Loucy (cell line): ENCODE measurements around the gene ZBTB16.

Experiments
- H2AFZ ChIP-seq: fragments of 200-600 bp; sonication (generic); 2 replicates; pipeline ENCODE4 v1.6.0; 2016; ENCODE audit warnings: antibody characterized with exemption, mild to moderate bottlenecking, low read length, moderate library complexity
- H3F3A ChIP-seq: fragments of 200-600 bp; 2 replicates; pipeline ENCODE4 v1.6.0; 2016; ENCODE audit warnings: antibody characterized with exemption, low read depth, mild to moderate bottlenecking
- H3K27me3 ChIP-seq: fragments of 200-600 bp; sonication (generic); 2 replicates; pipeline ENCODE4 v1.6.1; 2014; ENCODE audit warnings: low read length, mild to moderate bottlenecking; ENCODE audit not compliant: insufficient read depth, poor library complexity, severe bottlenecking
- H3K36me3 ChIP-seq: fragments of 200-600 bp; sonication (generic); 2 replicates; pipeline ENCODE4 v1.6.1; 2016; ENCODE audit warnings: low read length; ENCODE audit not compliant: insufficient read depth
- H3K4me1 ChIP-seq: fragments of 200-600 bp; sonication (generic); 2 replicates; pipeline ENCODE4 v1.5.1; 2014; ENCODE audit warnings: low read length, mild to moderate bottlenecking; ENCODE audit not compliant: insufficient read depth, poor library complexity, severe bottlenecking
- H3K4me2 ChIP-seq: fragments of 200-600 bp; sonication (generic); 2 replicates; pipeline ENCODE4 v1.6.0; 2014; ENCODE audit warnings: antibody characterized with exemption, low read length, low read depth, mild to moderate bottlenecking; ENCODE audit not compliant: poor library complexity, severe bottlenecking
- H3K4me3 ChIP-seq: fragments of 200-600 bp; sonication (generic); 2 replicates; pipeline ENCODE4 v1.5.1; 2014; ENCODE audit warnings: low read length, mild to moderate bottlenecking, mixed read lengths; ENCODE audit not compliant: poor library complexity, severe bottlenecking
- H3K79me2 ChIP-seq: fragments of 200-600 bp; sonication (generic); 2 replicates; pipeline ENCODE4 v1.6.1; 2014; ENCODE audit warnings: low read length; ENCODE audit not compliant: insufficient read depth
- H3K9ac ChIP-seq: fragments of 200-600 bp; sonication (generic); 2 replicates; pipeline ENCODE4 v1.6.0; 2014; ENCODE audit warnings: mild to moderate bottlenecking, low read depth, low read length, moderate library complexity; ENCODE audit not compliant: poor library complexity, severe bottlenecking
- H3K9me2 ChIP-seq: fragments of 200-600 bp; sonication (generic); replicated peaks from 2 replicates; pipeline ENCODE4 v1.6.1; 2016; ENCODE audit warnings: low read depth, low read length, mixed read lengths
- H3K9me3 ChIP-seq: fragments of 200-600 bp; sonication (generic); 2 replicates; pipeline ENCODE4 v1.6.1; 2014; ENCODE audit warnings: mild to moderate bottlenecking, antibody characterized with exemption, low read length, low read depth; ENCODE audit not compliant: insufficient read depth
- H4K20me1 ChIP-seq: fragments of 200-600 bp; sonication (generic); 2 replicates; pipeline ENCODE4 v1.6.0; 2014; ENCODE audit warnings: antibody characterized with exemption, low read length, mild to moderate bottlenecking; ENCODE audit not compliant: insufficient read depth, poor library complexity, severe bottlenecking
- CTCF ChIP-seq: fragments of 200-600 bp; sonication (generic); conservative IDR thresholded peaks from 2 replicates; pipeline ENCODE4 v1.5.1; 2014; ENCODE audit warnings: mild to moderate bottlenecking, antibody characterized with exemption, low read length
- EZH2phosphoT487 ChIP-seq: fragments of 200-600 bp; IDR thresholded peaks from 2 replicates; pipeline ENCODE4 v1.6.1; 2018; ENCODE audit warnings: antibody characterized with exemption, mild to moderate bottlenecking, moderate library complexity, borderline replicate concordance

ZBTB16 gene

DNA sequence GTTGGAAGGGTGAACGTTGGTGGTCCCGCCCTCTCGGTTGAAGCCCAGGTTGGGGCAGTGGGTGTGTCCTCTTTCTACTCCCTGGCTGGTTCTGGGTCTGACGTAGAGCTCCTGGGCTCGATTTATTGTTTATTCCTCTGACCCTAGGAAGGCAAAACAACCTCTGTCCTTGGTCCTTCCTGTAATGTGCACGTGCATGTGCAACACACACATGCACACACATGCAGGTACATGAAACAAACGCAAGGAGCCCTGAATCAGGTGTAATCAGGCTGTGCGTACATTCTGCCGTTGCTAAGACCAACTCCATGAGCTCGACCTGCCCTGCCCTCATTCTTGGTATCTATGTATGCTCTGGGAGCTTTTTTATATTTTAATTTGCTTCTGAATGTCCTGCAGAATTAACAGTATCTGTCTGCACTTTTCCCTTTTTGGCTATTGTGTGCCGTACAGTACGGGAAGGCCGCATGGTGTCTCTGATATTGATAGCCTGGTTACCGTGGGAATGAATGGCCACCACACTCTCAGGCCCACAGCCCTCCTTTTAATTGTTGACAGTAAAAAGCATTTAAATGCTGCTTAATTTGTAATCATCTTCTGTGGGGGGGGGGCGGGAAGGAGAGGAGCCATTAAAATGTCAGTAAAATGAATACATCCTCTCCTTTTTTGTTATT is 170.7 kb downstream of the ZBTB16 start:
- Histone ChIP-seq H3K27me3 (no peaks in the 10 kb centered on the region), H3K79me2 (no peaks in the 10 kb centered on the region), H3K9me3 (no peaks in the 10 kb centered on the region), H3K4me3 (no peak overlapping the region), H2AFZ (no peak overlapping the region), H3K36me3 (no peaks in the 10 kb centered on the region), H3F3A (no peaks in the 10 kb centered on the region), H3K9me2 (no peaks in the 10 kb centered on the region), H3K4me2 (no peak overlapping the region), H3K9ac (no peak overlapping the region), H3K4me1 (peaks cover 19% of the 10 kb centered on the region), H4K20me1 (no peaks in the 10 kb centered on the region)
- TF ChIP-seq CTCF (no peak), EZH2phosphoT487 (no peak)

DNA sequence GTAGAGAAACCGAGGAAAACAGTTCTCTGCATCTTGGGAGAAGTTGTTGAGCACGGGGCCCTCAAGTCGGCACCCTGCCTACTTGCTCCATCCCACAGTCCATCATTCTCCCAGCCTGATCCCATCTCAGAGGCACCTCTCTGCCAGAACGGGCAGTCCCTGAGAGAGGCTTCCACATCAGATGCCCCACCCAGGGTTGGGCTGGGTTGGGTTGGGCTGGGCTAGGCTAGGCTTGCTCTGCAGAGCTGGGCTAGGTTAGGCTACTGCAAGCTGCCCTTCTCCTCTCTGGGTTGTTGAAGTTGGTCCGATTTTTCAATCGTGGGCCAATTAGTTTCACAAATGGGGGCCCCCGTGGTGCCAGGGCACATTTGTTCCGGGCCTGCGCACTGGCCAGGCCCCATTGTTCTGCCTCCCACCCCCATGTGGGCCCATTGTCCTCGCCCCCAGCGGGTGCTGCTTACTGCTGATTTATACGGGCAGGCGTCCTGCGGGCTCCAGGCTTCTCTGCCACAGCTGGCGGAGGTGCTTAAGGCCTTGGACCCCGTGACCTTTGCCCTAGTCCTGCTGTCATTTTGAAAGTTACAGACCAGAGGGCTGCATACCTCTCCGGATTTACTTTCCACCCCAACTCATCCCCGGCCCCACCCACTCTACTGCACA is 173.0 kb downstream of the ZBTB16 start:
- H3K4me1 ChIP-seq = no peaks in the 10 kb centered on the region
- no peaks in the 10 kb centered on the region for H3K9me3 ChIP-seq
- no peaks in the 10 kb centered on the region for H4K20me1 ChIP-seq
- H3K4me3 ChIP-seq = no peak overlapping the region
- no peaks in the 10 kb centered on the region for H3F3A ChIP-seq
- TF ChIP-seq EZH2phosphoT487 (no peak), CTCF (no peak)
- no peaks in the 10 kb centered on the region for H3K9me2 ChIP-seq
- H3K4me2 ChIP-seq = no peak overlapping the region
- H2AFZ ChIP-seq = no peak overlapping the region
- H3K27me3 ChIP-seq = no peaks in the 10 kb centered on the region
- no peaks in the 10 kb centered on the region for H3K79me2 ChIP-seq
- H3K9ac ChIP-seq = no peak overlapping the region
- H3K36me3 ChIP-seq = no peaks in the 10 kb centered on the region

DNA sequence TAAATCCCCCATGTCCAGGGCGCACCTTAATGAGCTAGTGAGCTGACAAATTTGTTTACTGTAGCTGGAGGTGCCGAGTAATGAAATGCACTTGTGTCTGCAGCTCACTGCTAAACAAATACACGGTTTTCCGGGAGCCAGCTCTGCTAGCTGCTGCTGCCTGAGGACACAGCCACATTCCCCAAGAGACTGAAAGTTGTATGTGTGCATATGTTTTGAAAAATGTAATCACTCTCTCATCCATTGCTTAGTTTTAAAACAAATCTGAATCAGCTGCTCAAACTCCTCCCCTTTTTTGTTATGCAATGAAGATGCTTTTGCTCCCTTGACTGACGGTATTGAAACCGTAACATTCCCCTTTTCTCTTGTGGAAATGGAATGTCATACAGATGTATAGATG is 174.2 kb downstream of the ZBTB16 start:
- H3K9me2 ChIP-seq = no peaks in the 10 kb centered on the region
- H2AFZ ChIP-seq = no peak overlapping the region
- H3F3A ChIP-seq = no peaks in the 10 kb centered on the region
- H3K4me2 ChIP-seq = no peak overlapping the region
- H3K9me3 ChIP-seq = no peaks in the 10 kb centered on the region
- H4K20me1 ChIP-seq = no peaks in the 10 kb centered on the region
- no peaks in the 10 kb centered on the region for H3K79me2 ChIP-seq
- no peak overlapping the region for H3K4me3 ChIP-seq
- H3K9ac ChIP-seq = no peak overlapping the region
- H3K27me3 ChIP-seq = no peaks in the 10 kb centered on the region
- TF ChIP-seq CTCF (no peak), EZH2phosphoT487 (no peak)
- H3K4me1 ChIP-seq = no peaks in the 10 kb centered on the region
- H3K36me3 ChIP-seq = no peaks in the 10 kb centered on the region
